DOHH2 (cell line): Measurements from ENCODE around the gene CPEB3.

ENCODE experiments used
- CTCF ChIP-seq: fragments of 200-600 bp; sonication (generic); IDR thresholded peaks from one replicate; pipeline ENCODE4 v1.5.1; 2014; ENCODE audit warnings: antibody characterized with exemption, mild to moderate bottlenecking, low read depth, low read length; ENCODE audit not compliant: poor library complexity, severe bottlenecking
- EZH2phosphoT487 ChIP-seq: fragments of 200-600 bp; sonication (generic); IDR thresholded peaks from 2 replicates; pipeline ENCODE4 v1.6.1; 2017; ENCODE audit warnings: borderline replicate concordance, mild to moderate bottlenecking, antibody characterized with exemption, low read length, moderate library complexity, mixed read lengths

- TF ChIP-seq CTCF (no peak), EZH2phosphoT487 (no peak)
Observed at GRCh38 chr10:92131275-92131820, 159.5 kb downstream of the CPEB3 start.
